Naive B cell (primary cell): ENCODE data around the gene ERMP1. TPM values are rescaled to one million over a fixed set of nuclear protein-coding genes. Genes with fewer than 3 reads are reported as not detected.
"Not testable (repeated sequence)": the region's sequence is repeated elsewhere in the genome, so short reads cannot be mapped to it uniquely, and the experiment has no call there.

Experiments
- ATAC-seq, 2 donors: fragments of 150-1000 bp; cut with Tn5 transposase; 2 replicates each; pipeline ENCODE4 v1.10.0; 2021; ENCODE audit warnings: low read depth in 2 of 2, mild to moderate bottlenecking in 2 of 2, moderate library complexity in 2 of 2
- DNase-seq: peaks from one replicate; pipeline ENCODE4 v3.0.0; 2022
- H3K27ac Mint-ChIP-seq, 6 donors: one replicate each; pipeline ENCODE4 v1.8.0; 2020 to 2022; ENCODE audit warnings: mild to moderate bottlenecking in 6 of 6, mixed read lengths in 6 of 6, moderate library complexity in 5 of 6, inconsistent platforms in 2 of 6
- H3K27me3 Mint-ChIP-seq, 3 donors: one replicate each; pipeline ENCODE4 v1.8.0; 2021 to 2022; ENCODE audit warnings: mixed read lengths in 3 of 3, mild to moderate bottlenecking in 1 of 3
- H3K36me3 Mint-ChIP-seq, 2 donors: one replicate each; pipeline ENCODE4 v1.8.0; 2020 to 2022; ENCODE audit warnings: mixed read lengths in 2 of 2, inconsistent platforms in 1 of 2, mild to moderate bottlenecking in 1 of 2
- H3K4me1 Mint-ChIP-seq, 3 donors: one replicate each; pipeline ENCODE4 v1.8.0; 2020 to 2022; ENCODE audit warnings: mixed read lengths in 3 of 3, inconsistent platforms in 1 of 3, mild to moderate bottlenecking in 1 of 3, moderate library complexity in 1 of 3
- H3K4me3 Mint-ChIP-seq, 8 donors: one replicate each; pipeline ENCODE4 v1.8.0; 2020 to 2022; ENCODE audit warnings: mild to moderate bottlenecking in 8 of 8, mixed read lengths in 8 of 8, moderate library complexity in 8 of 8, inconsistent platforms in 2 of 8
- H3K9me3 Mint-ChIP-seq, 7 donors: one replicate each; pipeline ENCODE4 v1.8.0; 2020 to 2022; ENCODE audit warnings: mixed read lengths in 7 of 7, mild to moderate bottlenecking in 5 of 7, inconsistent platforms in 2 of 7, moderate library complexity in 1 of 7
- polyA plus RNA-seq, 6 donors: library from polyadenylated mRNA; unstranded; fragments of 300-500 nt; fragmentation: Illumina TruSeq; gene quantifications; one replicate each; pipeline ENCODE4 v1.2.3, GENCODE V29; 2021; ENCODE audit warnings: low read depth in 6 of 6

The ERMP1 gene
- polyA plus RNA-seq, 6 donors from 2014 or later, result 3.0 to 6.4 (median 4.2) TPM

GRCh38 chr9:5799314-5799713, 33.6 kb downstream of the ERMP1 start:
- H3K27me3 Mint-ChIP-seq, result no peaks in the 10 kb centered on the region

GRCh38 chr9:5798581-5798980, 34.3 kb downstream of the ERMP1 start:
- no peak for DNase-seq
- Mint-ChIP-seq H3K4me3 (no peak overlapping the region), H3K27ac (no peak overlapping the region), H3K36me3 (peaks cover 9 to 14% of the 10 kb centered on the region in 2 donors), H3K4me1 (peaks cover 0 to 8% (median 0%) of the 10 kb centered on the region in 3 donors), H3K27me3 (no peaks in the 10 kb centered on the region), H3K9me3 (no peaks in the 10 kb centered on the region)
- no peak for ATAC-seq

More at GRCh38 chr9:5799314-5799713, 33.6 kb downstream of the ERMP1 start:
- no peak overlapping the region for H3K4me3 Mint-ChIP-seq
- H3K27ac Mint-ChIP-seq, result no peak overlapping the region
- peaks cover 0 to under 1% (median 0%) of the 10 kb centered on the region in 3 donors for H3K4me1 Mint-ChIP-seq
- H3K36me3 Mint-ChIP-seq, result peaks cover 9 to 15% of the 10 kb centered on the region in 2 donors
- no peaks in the 10 kb centered on the region for H3K9me3 Mint-ChIP-seq
- no peak for ATAC-seq
- DNase-seq, result no peak

- H3K4me1 Mint-ChIP-seq, result peaks cover 3 to 8% (median 8%) of the 10 kb centered on the region in 3 donors
These were observed 36.6 kb downstream of the ERMP1 start for GRCh38 chr9:5796298-5796697.

GRCh38 chr9:5793812-5794211, 39.1 kb downstream of the ERMP1 start:
- no peak for DNase-seq
- peaks cover 29 to 40% of the 10 kb centered on the region in 2 donors for H3K36me3 Mint-ChIP-seq
- no peak for ATAC-seq
- no peak overlapping the region for H3K4me3 Mint-ChIP-seq
- no peaks in the 10 kb centered on the region for H3K27me3 Mint-ChIP-seq
- H3K27ac Mint-ChIP-seq, result peak overlapping the region in 1 of 6 donors; percentile 42
- peaks cover 0 to 4% (median 0%) of the 10 kb centered on the region in 7 donors for H3K9me3 Mint-ChIP-seq
- H3K4me1 Mint-ChIP-seq, result peaks cover 11 to 14% (median 14%) of the 10 kb centered on the region in 3 donors

More at GRCh38 chr9:5796298-5796697, 36.6 kb downstream of the ERMP1 start:
- DNase-seq (no peak), ATAC-seq (no peak)
- H3K4me3 Mint-ChIP-seq, result no peak overlapping the region
- no peaks in the 10 kb centered on the region for H3K9me3 Mint-ChIP-seq
- H3K36me3 Mint-ChIP-seq, result peaks cover 22 to 23% of the 10 kb centered on the region in 2 donors
- no peaks in the 10 kb centered on the region for H3K27me3 Mint-ChIP-seq
- no peak overlapping the region for H3K27ac Mint-ChIP-seq

- no peak overlapping the region for H3K4me3 Mint-ChIP-seq
- peak overlapping the region in 1 of 6 donors; percentile 5 for H3K27ac Mint-ChIP-seq
- peaks cover 24 to 39% of the 10 kb centered on the region in 2 donors for H3K36me3 Mint-ChIP-seq
- ATAC-seq (no peak), DNase-seq (no peak)
- no peaks in the 10 kb centered on the region for H3K27me3 Mint-ChIP-seq
- peaks cover 11 to 14% (median 14%) of the 10 kb centered on the region in 3 donors for H3K4me1 Mint-ChIP-seq
- H3K9me3 Mint-ChIP-seq, result peaks cover 0 to 4% (median 0%) of the 10 kb centered on the region in 7 donors
These were observed 41.0 kb downstream of the ERMP1 start for GRCh38 chr9:5791870-5792269.

GRCh38 chr9:5790923-5791322, 42.0 kb downstream of the ERMP1 start:
- peaks cover 15 to 31% of the 10 kb centered on the region in 2 donors for H3K36me3 Mint-ChIP-seq
- H3K27ac Mint-ChIP-seq, result peak overlapping the region in 2 of 6 donors; percentile 15 to 20
- ATAC-seq (no peak), DNase-seq (no peak)
- peaks cover 11 to 14% (median 14%) of the 10 kb centered on the region in 3 donors for H3K4me1 Mint-ChIP-seq
- H3K27me3 Mint-ChIP-seq, result no peaks in the 10 kb centered on the region
- no peak overlapping the region for H3K4me3 Mint-ChIP-seq
- H3K9me3 Mint-ChIP-seq, result peaks cover 0 to 4% (median 0%) of the 10 kb centered on the region in 7 donors

- ATAC-seq (no peak), DNase-seq (no peak)
- Mint-ChIP-seq H3K36me3 (peaks cover 15 to 39% of the 10 kb centered on the region in 2 donors), H3K4me1 (peaks cover 11 to 14% (median 14%) of the 10 kb centered on the region in 3 donors), H3K27me3 (no peaks in the 10 kb centered on the region), H3K9me3 (peaks cover 0 to 4% (median 0%) of the 10 kb centered on the region in 7 donors), H3K4me3 (no peak overlapping the region), H3K27ac (no peak overlapping the region)
These were observed 43.4 kb downstream of the ERMP1 start for GRCh38 chr9:5789489-5789888.

- H3K36me3 Mint-ChIP-seq, result peaks cover 21 to 38% of the 10 kb centered on the region in 2 donors
- DNase-seq (no peak), ATAC-seq (no peak)
- H3K27me3 Mint-ChIP-seq, result no peaks in the 10 kb centered on the region
- peaks cover 0 to 7% (median 7%) of the 10 kb centered on the region in 7 donors for H3K9me3 Mint-ChIP-seq
- H3K27ac Mint-ChIP-seq, result peak overlapping the region in 3 of 6 donors; percentile 6 to 61 (median 47)
- no peak overlapping the region for H3K4me3 Mint-ChIP-seq
- H3K4me1 Mint-ChIP-seq, result peaks cover 6 to 11% (median 9%) of the 10 kb centered on the region in 3 donors
These were observed 45.1 kb downstream of the ERMP1 start for GRCh38 chr9:5787759-5788302.

- no peak overlapping the region for H3K27ac Mint-ChIP-seq
- ATAC-seq, result no peak
- DNase-seq, result no peak
- peaks cover 0 to 14% (median 12%) of the 10 kb centered on the region in 7 donors for H3K9me3 Mint-ChIP-seq
- no peak overlapping the region for H3K4me3 Mint-ChIP-seq
- no peaks in the 10 kb centered on the region for H3K27me3 Mint-ChIP-seq
- H3K36me3 Mint-ChIP-seq, result peaks cover 24 to 41% of the 10 kb centered on the region in 2 donors
- H3K4me1 Mint-ChIP-seq, result peaks cover 6 to 11% (median 9%) of the 10 kb centered on the region in 3 donors
These were observed 45.7 kb downstream of the ERMP1 start for GRCh38 chr9:5787220-5787619.

GRCh38 chr9:5786370-5787127, 46.4 kb downstream of the ERMP1 start:
- ATAC-seq (no peak), DNase-seq (no peak)
- Mint-ChIP-seq H3K36me3 (peaks cover 24 to 47% of the 10 kb centered on the region in 2 donors), H3K9me3 (peaks cover 0 to 20% (median 15%) of the 10 kb centered on the region in 7 donors), H3K4me1 (peaks cover 6 to 10% (median 6%) of the 10 kb centered on the region in 3 donors), H3K27ac (peak overlapping the region in 3 of 6 donors; percentile 20 to 83 (median 62)), H3K4me3 (no peak overlapping the region), H3K27me3 (no peaks in the 10 kb centered on the region)

GRCh38 chr9:5784526-5785315, 48.2 kb downstream of the ERMP1 start:
- Mint-ChIP-seq H3K4me1 (no peaks in the 10 kb centered on the region), H3K9me3 (peaks cover 7 to 32% (median 22%) of the 10 kb centered on the region in 7 donors), H3K4me3 (no peak overlapping the region), H3K27me3 (no peaks in the 10 kb centered on the region), H3K27ac (no peak overlapping the region), H3K36me3 (peaks cover 29 to 47% of the 10 kb centered on the region in 2 donors)
- DNase-seq (no peak), ATAC-seq (no peak)

GRCh38 chr9:5783982-5784381, 48.9 kb downstream of the ERMP1 start:
- no peak for ATAC-seq
- H3K36me3 Mint-ChIP-seq, result peaks cover 30 to 49% of the 10 kb centered on the region in 2 donors
- H3K27me3 Mint-ChIP-seq, result no peaks in the 10 kb centered on the region
- no peaks in the 10 kb centered on the region for H3K4me1 Mint-ChIP-seq
- H3K27ac Mint-ChIP-seq, result peak overlapping the region in 1 of 6 donors; percentile 47
- DNase-seq, result no peak
- H3K9me3 Mint-ChIP-seq, result peaks cover 7 to 33% (median 23%) of the 10 kb centered on the region in 7 donors
- no peak overlapping the region for H3K4me3 Mint-ChIP-seq

- ATAC-seq, H3K4me1 Mint-ChIP-seq, DNase-seq, H3K4me3 Mint-ChIP-seq, H3K27me3 Mint-ChIP-seq: not testable (repeated sequence)
- Mint-ChIP-seq H3K27ac (peak overlapping the region in 2 of 6 donors; percentile 50 to 63), H3K9me3 (peaks cover 7 to 38% (median 28%) of the 10 kb centered on the region in 7 donors), H3K36me3 (peaks cover 36 to 55% of the 10 kb centered on the region in 2 donors)
These were observed 49.5 kb downstream of the ERMP1 start for GRCh38 chr9:5783420-5783819.
